Pancreas (tissue), 10 donors: Measurements from ENCODE around the gene OR1J1. TPM values are rescaled to one million over a fixed set of nuclear protein-coding genes. Genes with fewer than 3 reads are reported as not detected.

Source experiments
- ATAC-seq, 4 donors: fragments of 200-7000 bp; cut with Tn5 transposase; one replicate each; pipeline versions ENCODE4 v1.8.0 to v1.9.1; 2020; ENCODE audit warnings: mild to moderate bottlenecking in 4 of 4, moderate library complexity in 4 of 4
- DNase-seq, 6 donors: peaks; one replicate each; pipeline ENCODE4 v3.0.0-alpha.2; 2020
- FAIRE-seq: peaks from 2 replicates; lab custom pipeline; 2012; peaks lifted over from hg19 to GRCh38; lab: Jason Lieb, UNC
- H3K27ac ChIP-seq, 4 donors: fragments of 200-600 bp; sonication (generic); 1 replicate in 3 of 4; 2 replicates in 1 of 4; pipeline versions ENCODE4 v1.5.0 to v1.8.0; 2020
- H3K27me3 ChIP-seq, 4 donors: fragments of 200-600 bp; one replicate each; pipeline ENCODE4 v1.8.0; 2021
- H3K36me3 ChIP-seq, 3 donors: fragments of 200-600 bp; sonication (generic) in 1 of 3; one replicate each; pipeline versions ENCODE4 v1.5.0 to v1.8.0; 2020 to 2021
- H3K4me1 ChIP-seq, 3 donors: fragments of 200-600 bp; one replicate each; pipeline ENCODE4 v1.8.0; 2021
- H3K4me3 ChIP-seq, 4 donors: fragments of 200-600 bp; sonication (generic) in 2 of 4; one replicate each; pipeline versions ENCODE4 v1.5.0 to v1.8.0; 2020 to 2021
- H3K9me3 ChIP-seq, 4 donors: fragments of 200-600 bp; one replicate each; pipeline ENCODE4 v1.8.0; 2021
- WGBS, 2 donors: extraction: QIAGEN DNeasy Blood & Tissue Kit; methylation state at CpG; one replicate each; pipeline ENCODE4 v1.1.7; 2013; 5-methylcytosine and 5-hydroxymethylcytosine counted together
- intact Hi-C, 3 donors: fragments of 100-400 bp; cut with DNase I; formaldehyde crosslinking; loops; one replicate each; pipeline versions ENCODE4 v1.11.1 to v1.14.2; 2022
- polyA plus RNA-seq, 2 donors: library from polyadenylated mRNA; stranded (reverse); fragments of 200-250 nt; gene quantifications; one replicate each; pipeline ENCODE4 v1.2.3, GENCODE V29; 2013
- total RNA-seq, 6 donors: library from RNA; stranded (reverse); fragmentation: NEBNext Ultra II Directional in 4 of 6; extraction: Animal tissue kit (Norgen Biotek cat#: 25700) in 4 of 6; gene quantifications; one replicate each; pipeline versions ENCODE4 v1.2.1 to v1.2.4, GENCODE V29; 2021 to 2023
- TF ChIP-seq, protein P1 (sequence below), 4 donors: fragments of 200-600 bp; sonication (generic) in 3 of 4; IDR thresholded peaks; one replicate each; pipeline versions ENCODE4 v1.5.0 to v1.8.0; 2021; ENCODE audit warnings: antibody characterized with exemption in 4 of 4
- donor health status: healthy with polysubstance abuse.
- donor health status: DM: no; HTN: no; CAD: no; lungs with moderate emphysema.
- donor health status: DM: no; HTN: no; CAD: no.
- donor health status: control.
- donor health status: control.
- donor health status: Bipolar disorder and iron deficiency.
- donor health status: DM: yes; HTN: yes; CAD: no.
- donor health status: DM: no; HTN: no; CAD: no.
- donor health status: DM: no; HTN: no; CAD: no.
- donor health status: DM: yes; HTN: yes; CAD: no.

OR1J1 gene
- total and polyA plus RNA-seq, 8 donors = not detected

DNA sequence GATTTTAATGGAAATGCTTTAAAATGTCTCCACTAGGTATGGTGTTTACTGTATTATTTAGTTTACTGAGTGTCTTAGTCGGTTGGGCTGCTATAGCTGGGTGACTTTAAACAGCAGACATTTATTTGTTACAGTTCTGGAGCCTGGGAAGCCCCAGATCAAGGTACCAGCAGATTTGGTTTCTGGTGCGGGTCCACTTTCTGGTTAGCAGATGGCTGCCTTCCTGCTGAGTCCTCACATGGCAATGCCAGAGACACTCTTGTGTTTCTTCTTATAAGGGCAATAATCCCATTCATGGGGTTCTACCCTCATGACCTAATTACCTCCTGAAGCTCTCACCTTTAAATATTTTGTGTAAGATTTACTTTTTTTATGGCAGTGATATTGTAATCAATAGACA lies 40.5 kb upstream of the OR1J1 start:
- no peak for DNase-seq
- TF ChIP-seq, protein P1, sequence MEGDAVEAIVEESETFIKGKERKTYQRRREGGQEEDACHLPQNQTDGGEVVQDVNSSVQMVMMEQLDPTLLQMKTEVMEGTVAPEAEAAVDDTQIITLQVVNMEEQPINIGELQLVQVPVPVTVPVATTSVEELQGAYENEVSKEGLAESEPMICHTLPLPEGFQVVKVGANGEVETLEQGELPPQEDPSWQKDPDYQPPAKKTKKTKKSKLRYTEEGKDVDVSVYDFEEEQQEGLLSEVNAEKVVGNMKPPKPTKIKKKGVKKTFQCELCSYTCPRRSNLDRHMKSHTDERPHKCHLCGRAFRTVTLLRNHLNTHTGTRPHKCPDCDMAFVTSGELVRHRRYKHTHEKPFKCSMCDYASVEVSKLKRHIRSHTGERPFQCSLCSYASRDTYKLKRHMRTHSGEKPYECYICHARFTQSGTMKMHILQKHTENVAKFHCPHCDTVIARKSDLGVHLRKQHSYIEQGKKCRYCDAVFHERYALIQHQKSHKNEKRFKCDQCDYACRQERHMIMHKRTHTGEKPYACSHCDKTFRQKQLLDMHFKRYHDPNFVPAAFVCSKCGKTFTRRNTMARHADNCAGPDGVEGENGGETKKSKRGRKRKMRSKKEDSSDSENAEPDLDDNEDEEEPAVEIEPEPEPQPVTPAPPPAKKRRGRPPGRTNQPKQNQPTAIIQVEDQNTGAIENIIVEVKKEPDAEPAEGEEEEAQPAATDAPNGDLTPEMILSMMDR (IDR thresholded peaks at IDR 0.05) = no peak
- Histone ChIP-seq H3K27ac (no peak overlapping the region), H3K36me3 (no peaks in the 10 kb centered on the region), H3K4me3 (no peak overlapping the region), H3K27me3 (peaks cover 0 to 4% (median 0%) of the 10 kb centered on the region in 4 donors), H3K4me1 (no peaks in the 10 kb centered on the region), H3K9me3 (no peaks in the 10 kb centered on the region)
- intact Hi-C loops = no loop called here
- no peak for FAIRE-seq
- 49 to 60% methylated on average over 2 of the region's 2 CpGs for WGBS, 2 donors
- no peak for ATAC-seq

DNA sequence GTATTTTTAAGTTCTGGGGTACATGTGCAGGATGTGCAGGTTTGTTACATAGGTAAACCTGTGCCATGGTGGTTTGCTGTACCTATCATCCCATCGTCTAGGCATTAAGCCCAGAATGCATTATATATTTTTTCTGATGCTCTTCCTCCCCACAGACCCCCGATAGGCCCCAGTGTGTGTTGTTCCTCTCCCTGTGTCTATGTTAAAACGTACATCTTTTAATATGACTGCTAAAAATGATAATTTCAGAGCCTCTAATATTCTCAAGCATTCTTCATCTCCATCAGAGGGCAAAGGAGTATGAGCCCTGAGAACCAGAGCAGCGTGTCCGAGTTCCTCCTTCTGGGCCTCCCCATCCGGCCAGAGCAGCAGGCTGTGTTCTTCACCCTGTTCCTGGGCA lies 32.8 kb upstream of the OR1J1 start, which contains the start of gene OR1J2:
Gene OR1J2 (plus strand): TSS at position 301 of the 400 bp plus-strand sequence. CDS start 0 bp downstream, at position 301.
- no peaks in the 10 kb centered on the region for H3K9me3 ChIP-seq
- 61 to 75% methylated on average over 6 of the region's 6 CpGs for WGBS, 2 donors
- H3K4me3 ChIP-seq = no peak within 1 kb of the TSS
- ATAC-seq = no peak
- no peaks in the 10 kb centered on the region for H3K4me1 ChIP-seq
- intact Hi-C loops = no loop called here
- no peak within 1 kb of the TSS for H3K27ac ChIP-seq
- TF ChIP-seq, protein P1 (IDR thresholded peaks at IDR 0.05) = no peak
- no peak for DNase-seq
- no peaks in the 10 kb centered on the region for H3K27me3 ChIP-seq
- no peak for FAIRE-seq
- H3K36me3 ChIP-seq = no peaks in the 10 kb centered on the region

DNA sequence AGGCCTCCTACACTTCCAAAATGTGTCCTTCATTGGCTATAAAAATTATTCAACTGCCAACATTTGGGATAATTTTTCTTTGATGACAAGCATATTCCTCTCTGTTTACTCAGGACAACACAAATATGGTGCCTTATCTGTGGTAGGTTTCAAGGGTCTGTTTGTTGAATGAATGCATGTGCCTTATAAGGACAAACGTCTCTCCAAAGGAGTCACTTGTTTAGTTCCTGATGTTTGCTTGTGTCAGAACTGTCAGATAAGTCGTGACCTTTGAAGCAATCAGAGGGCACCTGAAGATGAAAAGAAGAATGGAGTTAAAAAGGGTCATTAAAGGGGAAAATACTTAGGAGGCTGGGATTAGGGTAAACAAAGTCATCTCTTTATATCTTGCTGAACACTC lies 29.2 kb upstream of the OR1J1 start:
- no peak for FAIRE-seq
- intact Hi-C loops = no loop called here
- H3K4me1 ChIP-seq = no peaks in the 10 kb centered on the region
- H3K9me3 ChIP-seq = no peaks in the 10 kb centered on the region
- H3K27ac ChIP-seq = no peak overlapping the region
- no peak for ATAC-seq
- WGBS, 2 donors = 11 to 25% methylated on average over 2 of the region's 2 CpGs
- TF ChIP-seq, protein P1 (IDR thresholded peaks at IDR 0.05) = no peak
- no peak for DNase-seq
- H3K4me3 ChIP-seq = no peak overlapping the region
- H3K36me3 ChIP-seq = no peaks in the 10 kb centered on the region
- no peaks in the 10 kb centered on the region for H3K27me3 ChIP-seq

DNA sequence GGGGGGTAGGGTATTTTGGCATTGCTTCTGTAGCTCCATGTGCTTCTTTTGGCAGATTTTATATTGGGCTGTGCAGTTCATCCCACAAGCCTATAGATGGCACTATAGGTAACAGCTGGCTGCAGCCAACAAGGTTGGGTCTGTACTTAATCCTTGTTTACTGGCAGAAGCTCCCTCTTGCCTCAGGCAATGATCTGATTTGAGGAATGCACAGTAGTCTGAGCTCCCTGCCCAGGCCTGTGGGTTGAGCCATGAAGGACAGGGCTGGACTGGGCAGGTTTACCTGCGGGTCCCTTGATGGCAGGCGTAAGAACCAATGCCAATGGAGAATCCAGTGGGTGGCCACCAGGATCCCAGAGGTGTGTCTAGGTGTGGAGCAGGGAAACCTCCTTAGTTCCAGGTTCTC lies 21.2 kb upstream of the OR1J1 start:
- no peaks in the 10 kb centered on the region for H3K36me3 ChIP-seq
- FAIRE-seq (no peak), ATAC-seq (peak; percentile 38 to 76 (median 52)), DNase-seq (peak in 1 of 6 donors; percentile 16)
- no peaks in the 10 kb centered on the region for H3K4me1 ChIP-seq
- no peak overlapping the region for H3K27ac ChIP-seq
- intact Hi-C loops = no loop called here
- H3K9me3 ChIP-seq = no peaks in the 10 kb centered on the region
- 53 to 66% methylated on average over 2 of the region's 2 CpGs for WGBS, 2 donors
- H3K27me3 ChIP-seq = peaks cover 0 to 7% (median 3%) of the 10 kb centered on the region in 4 donors
- no peak overlapping the region for H3K4me3 ChIP-seq
- TF ChIP-seq, protein P1 (IDR thresholded peaks at IDR 0.05) = peak; percentile 33 to 54 (median 41)

DNA sequence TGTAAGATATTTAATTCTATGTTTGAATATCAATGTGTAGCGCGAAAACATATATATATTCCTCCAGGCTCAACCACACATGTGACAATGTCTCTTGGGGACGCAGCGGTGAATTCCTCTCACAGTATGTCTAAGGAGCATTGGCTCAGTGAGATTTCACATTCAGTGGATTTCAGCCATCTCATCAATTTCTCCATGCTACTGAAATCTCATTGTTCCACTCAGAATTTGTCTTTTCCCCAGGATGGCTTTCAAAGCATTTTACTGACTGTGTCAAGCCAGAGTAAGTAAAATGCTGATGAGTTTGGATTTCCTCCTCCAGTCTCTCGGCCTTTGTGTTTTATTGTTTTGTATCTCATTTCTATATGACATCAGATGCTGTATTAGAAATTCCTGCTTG lies 1.3 kb upstream of the OR1J1 start:
- Histone ChIP-seq H3K4me3 (no peak overlapping the region), H3K27ac (no peak overlapping the region), H3K9me3 (no peaks in the 10 kb centered on the region), H3K36me3 (no peaks in the 10 kb centered on the region), H3K4me1 (no peaks in the 10 kb centered on the region), H3K27me3 (no peaks in the 10 kb centered on the region)
- no peak for DNase-seq
- no peak for FAIRE-seq
- ATAC-seq = no peak
- WGBS, 2 donors = 79 to 84% methylated on average over 5 of the region's 5 CpGs
- intact Hi-C loops = no loop called here
- TF ChIP-seq, protein P1 (IDR thresholded peaks at IDR 0.05) = no peak
